Panc1 (cell line): ENCODE measurements around the gene NECTIN1.

Experiments
- CTCF ChIP-seq: fragments of 450-650 bp; IDR thresholded peaks from 2 replicates; pipeline ENCODE4 v1.5.1; 2017; ENCODE audit warnings: mild to moderate bottlenecking
- POLR2AphosphoS5 ChIP-seq: IDR thresholded peaks from 2 replicates; pipeline ENCODE4 v1.6.1; 2012; ENCODE audit warnings: mild to moderate bottlenecking, low read depth, low read length, moderate library complexity
- TCF7L2 ChIP-seq: IDR thresholded peaks from 2 replicates; pipeline ENCODE4 v1.6.1; 2011; ENCODE audit warnings: mild to moderate bottlenecking, low read depth, low read length, inconsistent platforms

GRCh38 chr11:119693253-119693815 lies 35.7 kb downstream of the NECTIN1 start:
- TF ChIP-seq TCF7L2 (no peak), CTCF (no peak), POLR2AphosphoS5 (no peak)
